ENCODE data around the gene SP9. TPM values are rescaled to one million over a fixed set of nuclear protein-coding genes. Genes with fewer than 3 reads are reported as not detected.
A peak's percentile ranks its signal among the peaks of the same experiment; 100 is the strongest.

SP9 gene
- total RNA-seq, 1 donor from 2014 or later, result 7.7 TPM

DNA sequence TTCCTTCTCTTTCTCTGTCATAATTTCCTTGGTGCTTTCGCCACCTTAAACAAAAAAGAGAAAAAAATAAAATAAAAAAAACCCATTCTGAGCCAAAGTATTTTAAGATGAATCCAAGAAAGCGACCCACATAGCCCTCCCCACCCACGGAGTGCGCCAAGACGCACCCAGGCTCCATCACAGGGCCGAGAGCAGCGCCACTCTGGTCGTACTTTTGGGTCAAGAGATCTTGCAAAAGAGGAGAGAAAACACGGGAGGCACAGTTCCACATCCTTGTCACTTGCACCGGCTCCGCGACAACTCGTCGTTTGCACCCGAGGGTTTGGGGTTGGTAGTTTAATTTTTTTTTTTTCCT, 1.8 kb upstream of the SP9 start:
- FAIRE-seq (no peak), DNase-seq (ENCODE audit: low spot score in 2 of 2) (no peak)

GRCh38 chr2:174333372-174334277, 1.1 kb upstream of the SP9 start:
- no peak for DNase-seq (ENCODE audit: low spot score in 2 of 2)
- no peak for FAIRE-seq

DNA sequence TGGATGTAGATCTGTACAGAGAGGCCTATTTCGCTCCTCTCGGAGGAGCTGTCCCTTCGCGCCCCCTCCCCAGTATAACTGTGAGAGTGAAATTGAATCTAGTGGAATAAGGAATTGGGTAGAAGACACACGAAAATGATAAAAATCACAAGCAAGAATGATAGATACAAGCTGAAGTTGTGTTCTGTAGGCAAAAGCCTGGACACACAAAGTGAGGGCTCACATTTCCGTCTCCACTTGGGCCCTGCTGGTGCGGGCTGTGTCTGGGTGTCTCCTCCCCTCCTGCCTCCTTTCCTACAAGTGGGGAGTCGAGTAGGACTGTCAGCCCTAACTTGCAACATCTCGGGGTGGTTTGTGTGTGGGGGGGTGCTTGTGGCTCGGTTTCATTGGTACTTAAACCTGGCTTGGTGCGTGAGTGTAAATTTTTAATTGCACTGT, 457 bp upstream of the SP9 start:
- FAIRE-seq, result no peak
- no peak for DNase-seq (ENCODE audit: low spot score in 2 of 2)

DNA sequence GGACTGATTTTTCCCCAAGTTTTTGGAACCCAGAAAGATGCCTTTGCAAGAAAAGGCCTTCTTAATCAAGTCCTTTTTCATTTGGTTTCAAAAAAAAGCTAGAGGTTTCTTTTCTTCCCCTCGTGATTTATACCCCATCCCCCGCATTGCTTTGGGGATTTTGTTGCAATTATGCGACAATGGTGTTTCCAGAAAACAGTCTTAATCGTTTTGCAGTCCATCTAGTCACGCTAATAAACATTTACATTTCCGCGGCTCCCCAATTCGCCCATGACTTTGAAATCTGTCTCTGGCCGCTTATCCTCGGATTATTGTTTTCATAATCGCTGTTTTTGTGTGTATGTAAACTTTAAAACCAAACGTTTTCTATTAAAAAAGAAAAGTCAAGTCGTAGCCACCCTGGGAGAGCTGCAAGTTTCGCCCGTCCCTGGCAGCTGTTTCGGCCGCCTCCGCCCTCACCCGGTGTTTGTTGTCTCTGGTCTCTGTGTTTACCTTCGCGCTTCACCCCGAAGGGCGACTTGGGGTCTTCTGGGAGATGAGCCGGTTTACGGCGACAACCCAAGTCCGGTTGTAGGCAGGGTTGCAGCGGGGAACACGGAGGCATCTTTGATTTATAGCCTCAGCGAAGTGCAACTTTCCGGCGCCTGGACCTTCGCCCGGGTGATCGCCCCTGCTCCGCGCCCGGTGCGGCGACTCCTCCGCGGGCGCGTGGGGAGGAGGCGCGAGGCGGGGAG, 667 bp downstream of the SP9 start:
- DNase-seq (ENCODE audit: low spot score in 2 of 2) (no peak), FAIRE-seq (no peak)

DNA sequence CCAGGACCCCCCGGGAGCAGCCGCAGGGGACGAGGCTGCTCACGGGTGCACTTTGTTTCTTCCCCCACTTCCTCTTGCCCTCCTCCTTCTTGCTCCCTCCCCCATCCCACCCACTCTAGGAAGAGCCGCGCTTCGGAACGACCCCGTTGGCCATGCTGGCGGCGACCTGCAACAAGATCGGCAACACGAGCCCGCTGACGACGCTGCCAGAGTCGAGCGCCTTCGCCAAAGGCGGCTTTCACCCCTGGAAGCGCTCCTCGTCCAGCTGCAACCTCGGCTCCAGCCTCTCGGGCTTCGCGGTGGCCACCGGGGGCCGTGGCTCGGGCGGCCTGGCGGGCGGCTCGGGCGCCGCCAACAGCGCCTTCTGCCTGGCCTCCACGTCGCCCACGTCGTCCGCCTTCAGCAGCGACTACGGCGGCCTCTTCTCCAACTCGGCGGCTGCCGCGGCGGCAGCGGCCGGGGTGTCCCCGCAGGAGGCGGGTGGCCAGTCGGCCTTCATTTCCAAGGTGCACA, 1.3 kb downstream of the SP9 start:
- FAIRE-seq, result no peak
- no peak for DNase-seq (ENCODE audit: low spot score in 2 of 2)

- FAIRE-seq, result no peak
- DNase-seq (ENCODE audit: low spot score in 2 of 2), result no peak
Observed at GRCh38 chr2:174336501-174337336, 2.0 kb downstream of the SP9 start.

- DNase-seq (ENCODE audit: low spot score in 2 of 2), result no peak
- no peak for FAIRE-seq
Observed at GRCh38 chr2:174337337-174338146, 2.8 kb downstream of the SP9 start.

DNA sequence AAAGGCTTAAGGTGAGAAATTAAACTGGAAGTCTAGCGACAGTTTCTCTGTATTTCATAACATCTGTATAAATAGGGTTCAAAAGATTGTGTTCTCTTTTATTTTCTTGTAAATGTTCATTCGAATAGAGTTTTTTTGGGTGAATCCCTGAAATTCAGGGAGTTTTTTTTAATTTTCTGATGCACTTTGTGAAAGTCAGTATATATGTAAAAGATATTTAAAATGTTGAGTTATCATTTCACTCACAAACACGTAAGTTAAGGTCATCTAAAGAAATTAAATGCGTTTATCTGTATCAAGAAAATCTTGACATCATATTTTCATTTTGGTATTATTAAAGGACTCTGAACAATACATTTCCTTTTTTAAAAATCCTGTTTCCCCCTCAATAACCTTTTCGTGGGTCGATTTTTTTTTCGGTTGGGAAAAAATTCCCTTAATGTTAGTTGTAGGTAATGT, 3.4 kb downstream of the SP9 start:
- FAIRE-seq (no peak), DNase-seq (ENCODE audit: low spot score in 2 of 2) (no peak)

DNA sequence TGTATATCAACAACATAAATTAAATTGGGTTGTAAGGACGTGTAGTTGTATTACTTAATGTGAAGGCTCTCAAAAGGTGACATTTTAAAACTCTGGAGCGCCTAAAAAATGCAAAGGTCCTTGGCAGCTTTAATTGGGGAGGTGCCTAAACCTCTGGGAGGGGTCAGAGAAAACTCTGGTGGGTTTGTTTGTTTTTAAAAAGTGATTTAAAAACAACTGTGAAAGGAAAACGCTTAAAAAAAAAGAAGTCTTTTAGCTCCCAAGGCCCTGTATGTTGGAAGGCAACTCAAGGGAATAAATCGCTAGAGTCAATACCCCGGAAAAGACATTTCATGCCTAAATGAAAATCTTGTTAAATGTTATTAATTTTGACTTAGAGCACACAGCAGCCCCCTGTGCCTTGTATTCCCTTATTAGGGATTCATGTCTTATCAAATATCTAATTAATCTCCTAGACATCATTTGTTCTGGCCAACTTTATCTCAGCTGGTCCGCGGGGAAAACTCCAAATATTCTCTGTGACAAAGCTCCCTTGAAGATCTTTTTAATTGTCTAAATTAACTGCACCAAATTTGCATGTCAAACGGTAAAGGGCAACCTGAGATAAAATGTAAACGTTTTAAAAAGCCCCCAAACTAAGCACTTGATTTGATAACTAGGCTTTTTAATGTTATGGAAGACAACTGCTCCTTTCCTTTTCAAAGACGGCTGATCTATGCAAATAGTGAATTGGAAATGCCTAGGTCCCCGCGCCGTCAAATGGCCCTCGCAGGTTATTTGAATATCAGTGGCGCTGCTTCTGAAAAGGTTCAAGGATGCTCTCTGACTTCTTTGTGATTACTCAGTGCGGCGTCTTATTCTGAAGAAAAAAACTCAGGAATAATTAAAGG, 4.2 kb downstream of the SP9 start:
- no peak for FAIRE-seq
- DNase-seq (ENCODE audit: low spot score in 2 of 2), result no peak

DNA sequence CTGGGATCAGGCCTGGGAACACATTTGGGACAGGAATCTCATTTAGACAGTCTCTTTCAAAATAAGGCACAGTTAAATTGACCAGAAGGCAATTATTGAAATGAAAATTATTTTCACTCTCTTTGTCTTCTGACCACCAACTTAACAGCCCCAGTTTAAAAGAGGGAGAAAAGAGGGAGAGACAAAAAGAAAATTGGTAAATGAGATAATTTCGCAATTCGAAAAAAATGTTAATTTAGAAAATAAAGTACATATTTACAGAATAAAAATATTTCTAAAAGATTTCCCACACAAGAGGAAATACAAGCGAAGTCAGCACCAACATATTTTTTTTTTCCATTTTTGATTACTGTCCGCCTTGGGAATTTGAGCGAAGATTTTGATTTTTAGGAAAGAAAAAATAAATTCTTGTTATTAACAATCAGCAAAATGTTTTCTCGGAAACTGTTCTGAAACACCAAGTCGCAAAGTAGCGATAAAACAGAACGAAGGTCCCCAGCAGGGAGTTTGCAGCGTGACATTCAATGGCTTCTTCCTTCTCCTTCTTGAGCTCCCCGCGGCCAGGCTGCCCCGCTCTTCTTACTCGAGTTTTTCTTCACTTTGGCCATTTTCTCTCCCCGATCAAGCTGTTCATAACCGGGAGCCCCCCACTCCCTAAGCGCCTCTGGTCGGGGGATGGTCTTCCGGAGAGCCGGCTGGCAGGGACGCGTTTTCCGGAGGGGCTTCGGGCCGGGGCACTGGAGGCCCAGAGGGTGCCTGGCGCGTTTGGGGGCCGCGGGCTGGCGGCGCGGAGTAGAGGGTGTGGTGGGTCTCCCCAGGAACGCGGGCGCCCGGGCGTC, 5.0 kb downstream of the SP9 start:
- DNase-seq (ENCODE audit: low spot score in 2 of 2) (no peak), FAIRE-seq (no peak)

GRCh38 chr2:174340400-174341292, 5.9 kb downstream of the SP9 start:
- FAIRE-seq (no peak), DNase-seq (ENCODE audit: low spot score in 2 of 2) (no peak)

- peak; percentile 79 for FAIRE-seq
- peak; percentile 87 to 90 for DNase-seq (ENCODE audit: low spot score in 2 of 2)
Observed at GRCh38 chr2:174341293-174341994, 6.7 kb downstream of the SP9 start.

DNA sequence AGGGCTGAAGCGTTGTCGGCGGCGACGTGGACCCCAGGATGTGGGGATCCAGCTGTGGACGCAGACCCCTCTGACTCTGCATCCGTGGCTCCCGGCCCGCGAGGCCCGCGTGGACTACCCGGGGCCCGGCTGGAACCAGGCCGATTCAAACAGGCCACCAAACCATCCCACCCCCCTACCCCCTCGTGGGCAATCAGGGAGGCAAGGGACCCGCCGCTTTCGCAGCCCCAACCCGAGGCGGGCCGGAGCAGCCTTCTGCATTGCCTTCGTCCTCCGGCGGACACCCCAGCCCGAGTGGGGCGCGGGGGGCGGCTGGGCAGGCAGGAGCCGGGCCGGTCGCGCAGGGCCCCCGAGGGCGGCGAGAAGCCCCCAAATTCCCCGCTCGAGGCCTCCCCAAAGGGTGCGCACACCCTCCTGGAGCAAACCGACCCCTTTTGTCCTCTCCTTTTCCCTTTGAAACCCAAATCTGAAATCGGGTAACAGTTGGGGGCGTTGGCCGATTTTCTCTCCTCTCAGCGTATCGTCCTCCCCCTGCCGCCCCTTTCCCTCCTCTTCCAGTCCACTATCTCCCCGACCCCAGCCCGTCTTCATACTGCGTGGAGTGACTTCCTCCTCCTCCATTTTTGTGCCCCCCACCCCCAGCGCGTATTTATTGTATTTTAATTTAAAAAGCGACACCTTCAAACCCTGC, 7.4 kb downstream of the SP9 start:
- FAIRE-seq, result no peak
- no peak for DNase-seq (ENCODE audit: low spot score in 2 of 2)

GRCh38 chr2:174342686-174343342, 8.1 kb downstream of the SP9 start:
- DNase-seq (ENCODE audit: low spot score in 2 of 2) (no peak), FAIRE-seq (no peak)

- FAIRE-seq (no peak), DNase-seq (ENCODE audit: low spot score in 2 of 2) (no peak)
Observed at GRCh38 chr2:174343343-174343622, 8.5 kb downstream of the SP9 start.
